ENCODE results near the gene ARMH4. TPM values are rescaled to one million over a fixed set of nuclear protein-coding genes. Genes with fewer than 3 reads are reported as not detected.

Gene ARMH4
- total and polyA plus RNA-seq, 10 of the 15 experiments (the other 5 are each of a cell fraction or from before 2014, with no cell fraction given): 0.50 to 0.97 (median 0.60) TPM; not detected in 7

DNA sequence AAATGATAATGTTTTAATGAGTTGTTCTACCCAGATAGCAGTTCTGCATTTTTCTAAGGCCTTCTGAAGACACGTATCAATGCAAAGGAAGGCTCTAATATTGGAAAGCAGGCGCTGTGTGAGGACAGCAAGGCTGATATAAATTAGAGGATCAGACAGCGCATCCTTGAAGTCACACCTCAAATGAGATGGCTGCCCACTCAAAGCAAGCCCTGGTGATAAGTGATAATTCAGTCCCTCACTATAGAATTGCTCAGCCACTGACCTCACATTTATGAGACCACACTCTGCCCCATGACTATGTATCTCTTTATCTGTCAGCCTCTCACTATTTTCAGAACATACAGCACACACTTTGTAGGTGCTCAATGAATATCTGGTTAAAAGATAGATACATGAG lies 62.4 kb downstream of the ARMH4 start:
- CTCF ChIA-PET: no interaction called here
- no peaks in the 10 kb centered on the region for H3K4me1 ChIP-seq (ENCODE audit: control insufficient read depth, insufficient read depth, low read length)
- H3K4me3 ChIP-seq: no peak overlapping the region
- BruUV-seq (replicated peaks): no TSS peak
- H3K4me2 ChIP-seq (ENCODE audit: control insufficient read depth, insufficient read depth): no peak overlapping the region
- TF ChIP-seq POLR2AphosphoS2 (IDR thresholded peaks at IDR 0.05; ENCODE audit: low read depth, low read length) (no peak), NFXL1 (IDR thresholded peaks at IDR 0.05; ENCODE audit: borderline replicate concordance) (no peak), SUZ12 (IDR thresholded peaks at IDR 0.05; ENCODE audit: unreplicated experiment) (no peak)
- H3K27me3 ChIP-seq (replicated peaks in 1 of 2; ENCODE audit: control insufficient read depth in 2 of 2, insufficient read depth in 2 of 2, low read length in 1 of 2): no peaks in the 10 kb centered on the region; a peak in 1 of 4 replicates
- no peak overlapping the region for H3K9ac ChIP-seq (ENCODE audit: control insufficient read depth, insufficient read depth, low read length)
- WGBS (ENCODE audit: insufficient coverage, insufficient replicate concordance, low lambda C conversion rate, missing lambda C conversion rate): 20% methylated on average over 3 of the region's 3 CpGs
- intact Hi-C loops (cut with micrococcal nuclease; ENCODE audit: unreplicated experiment) (no loop called here), in situ Hi-C loops (cut with MboI) (no loop called here)
- H3K36me3 ChIP-seq (ENCODE audit: control insufficient read depth in 2 of 2, insufficient read depth in 2 of 2, low read length in 1 of 2): no peaks in the 10 kb centered on the region
- ATAC-seq (no peak), DNase-seq (ENCODE audit: low read depth, low spot score) (no peak), FAIRE-seq (no peak)
- H3K79me2 ChIP-seq (ENCODE audit: control insufficient read depth, insufficient read depth, low read length): no peaks in the 10 kb centered on the region
- H3K9me3 ChIP-seq (replicated peaks; ENCODE audit: control insufficient read depth, insufficient read depth, low read length): no peaks in the 10 kb centered on the region
- H4K20me1 ChIP-seq (ENCODE audit: control insufficient read depth, insufficient read depth): no peaks in the 10 kb centered on the region
- H3K27ac ChIP-seq (ENCODE audit: control insufficient read depth, insufficient read depth): no peak overlapping the region
- RAD21 ChIA-PET (ENCODE audit: unreplicated experiment): no interaction called here
- no peak overlapping the region for H2AFZ ChIP-seq (ENCODE audit: control insufficient read depth, low read depth, low read length)
- SMC1A ChIA-PET (ENCODE audit: uncharacterized antibody, unreplicated experiment): no interaction called here
- POLR2A ChIA-PET: no interaction called here

DNA sequence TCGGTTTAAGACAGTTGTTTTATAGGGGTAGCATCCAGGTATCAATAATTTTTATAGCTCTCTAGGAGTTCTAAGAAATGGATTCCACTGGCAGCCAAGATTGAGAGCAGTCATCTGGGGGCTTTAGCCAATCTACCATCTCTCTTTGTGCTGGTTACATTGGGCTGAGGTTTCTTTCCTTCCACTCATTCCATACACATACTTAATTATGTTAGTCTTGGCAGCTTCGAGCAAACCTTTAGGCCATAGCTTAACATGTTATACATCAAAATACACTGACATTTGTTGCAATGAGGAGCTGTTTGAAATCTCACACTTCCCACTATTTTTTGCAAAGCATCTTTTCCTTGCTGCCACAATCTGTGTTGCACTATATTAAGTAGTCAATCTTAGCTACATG lies 63.1 kb downstream of the ARMH4 start:
- ChIA-PET SMC1A (ENCODE audit: uncharacterized antibody, unreplicated experiment) (interaction anchor here (0.8 to 1.0 kb wide), 2 partner anchors 20 to 25 kb away, joined by 3 read pairs; no protein-coding TSS in a partner anchor), RAD21 (ENCODE audit: unreplicated experiment) (no interaction called here), POLR2A (no interaction called here), CTCF (interaction anchor here (1.0 to 1.5 kb wide), 2 partner anchors 15 to 45 kb away, joined by 3 read pairs; no protein-coding TSS in a partner anchor)
- ATAC-seq: no peak
- intact Hi-C loops (cut with micrococcal nuclease; ENCODE audit: unreplicated experiment): no loop called here
- H3K4me1 ChIP-seq (ENCODE audit: control insufficient read depth, insufficient read depth, low read length): no peaks in the 10 kb centered on the region
- no peak overlapping the region for H3K9ac ChIP-seq (ENCODE audit: control insufficient read depth, insufficient read depth, low read length)
- WGBS (ENCODE audit: insufficient coverage, insufficient replicate concordance, low lambda C conversion rate, missing lambda C conversion rate): 0% methylated on average over 2 of the region's 2 CpGs
- no peak overlapping the region for H3K4me3 ChIP-seq
- H4K20me1 ChIP-seq (ENCODE audit: control insufficient read depth, insufficient read depth): no peaks in the 10 kb centered on the region
- no TSS peak for BruUV-seq (replicated peaks)
- no peaks in the 10 kb centered on the region for H3K9me3 ChIP-seq (replicated peaks; ENCODE audit: control insufficient read depth, insufficient read depth, low read length)
- DNase-seq (ENCODE audit: low read depth, low spot score): no peak
- H3K79me2 ChIP-seq (ENCODE audit: control insufficient read depth, insufficient read depth, low read length): no peaks in the 10 kb centered on the region
- in situ Hi-C loops (cut with MboI): no loop called here
- no peak overlapping the region for H3K4me2 ChIP-seq (ENCODE audit: control insufficient read depth, insufficient read depth)
- no peak for FAIRE-seq
- H2AFZ ChIP-seq (ENCODE audit: control insufficient read depth, low read depth, low read length): no peak overlapping the region
- H3K36me3 ChIP-seq (ENCODE audit: control insufficient read depth in 2 of 2, insufficient read depth in 2 of 2, low read length in 1 of 2): no peaks in the 10 kb centered on the region
- H3K27ac ChIP-seq (ENCODE audit: control insufficient read depth, insufficient read depth): no peak overlapping the region
- H3K27me3 ChIP-seq (replicated peaks in 1 of 2; ENCODE audit: control insufficient read depth in 2 of 2, insufficient read depth in 2 of 2, low read length in 1 of 2): no peaks in the 10 kb centered on the region; a peak in 1 of 4 replicates
- TF ChIP-seq, protein P1, sequence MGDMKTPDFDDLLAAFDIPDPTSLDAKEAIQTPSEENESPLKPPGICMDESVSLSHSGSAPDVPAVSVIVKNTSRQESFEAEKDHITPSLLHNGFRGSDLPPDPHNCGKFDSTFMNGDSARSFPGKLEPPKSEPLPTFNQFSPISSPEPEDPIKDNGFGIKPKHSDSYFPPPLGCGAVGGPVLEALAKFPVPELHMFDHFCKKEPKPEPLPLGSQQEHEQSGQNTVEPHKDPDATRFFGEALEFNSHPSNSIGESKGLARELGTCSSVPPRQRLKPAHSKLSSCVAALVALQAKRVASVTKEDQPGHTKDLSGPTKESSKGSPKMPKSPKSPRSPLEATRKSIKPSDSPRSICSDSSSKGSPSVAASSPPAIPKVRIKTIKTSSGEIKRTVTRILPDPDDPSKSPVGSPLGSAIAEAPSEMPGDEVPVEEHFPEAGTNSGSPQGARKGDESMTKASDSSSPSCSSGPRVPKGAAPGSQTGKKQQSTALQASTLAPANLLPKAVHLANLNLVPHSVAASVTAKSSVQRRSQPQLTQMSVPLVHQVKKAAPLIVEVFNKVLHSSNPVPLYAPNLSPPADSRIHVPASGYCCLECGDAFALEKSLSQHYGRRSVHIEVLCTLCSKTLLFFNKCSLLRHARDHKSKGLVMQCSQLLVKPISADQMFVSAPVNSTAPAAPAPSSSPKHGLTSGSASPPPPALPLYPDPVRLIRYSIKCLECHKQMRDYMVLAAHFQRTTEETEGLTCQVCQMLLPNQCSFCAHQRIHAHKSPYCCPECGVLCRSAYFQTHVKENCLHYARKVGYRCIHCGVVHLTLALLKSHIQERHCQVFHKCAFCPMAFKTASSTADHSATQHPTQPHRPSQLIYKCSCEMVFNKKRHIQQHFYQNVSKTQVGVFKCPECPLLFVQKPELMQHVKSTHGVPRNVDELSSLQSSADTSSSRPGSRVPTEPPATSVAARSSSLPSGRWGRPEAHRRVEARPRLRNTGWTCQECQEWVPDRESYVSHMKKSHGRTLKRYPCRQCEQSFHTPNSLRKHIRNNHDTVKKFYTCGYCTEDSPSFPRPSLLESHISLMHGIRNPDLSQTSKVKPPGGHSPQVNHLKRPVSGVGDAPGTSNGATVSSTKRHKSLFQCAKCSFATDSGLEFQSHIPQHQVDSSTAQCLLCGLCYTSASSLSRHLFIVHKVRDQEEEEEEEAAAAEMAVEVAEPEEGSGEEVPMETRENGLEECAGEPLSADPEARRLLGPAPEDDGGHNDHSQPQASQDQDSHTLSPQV (IDR thresholded peaks at IDR 0.05): no peak
- TF ChIP-seq TAF1 (IDR thresholded peaks at IDR 0.05; ENCODE audit: borderline replicate concordance, low read depth, low read length) (no peak), HDAC2 (IDR thresholded peaks at IDR 0.05) (no peak), NKRF (conservative IDR thresholded peaks at IDR 0.05) (no peak), RBBP5 (conservative IDR thresholded peaks at IDR 0.05) (no peak)
